GM21360 (cell line): ENCODE results near the gene GPI.
"Not testable (repeated sequence)": the region's sequence is repeated elsewhere in the genome, so short reads cannot be mapped to it uniquely, and the experiment has no call there.

Experiments
- ATAC-seq: cut with Tn5 transposase; IDR thresholded peaks from one replicate; pipeline ENCODE4 v1.9.1; 2021; ENCODE audit warnings: mild to moderate bottlenecking, moderate library complexity; ENCODE audit not compliant: unreplicated experiment

GPI gene

GRCh38 chr19:34364830-34365462 lies at the start of gene GPI:
TSS of gene GPI (plus strand) at chr19:34365196. CDS start at chr19:34365267, 71 bp downstream.
- peak; percentile 72 for ATAC-seq

- ATAC-seq, result no peak
These were observed 48.7 kb upstream of the GPI start for GRCh38 chr19:34316247-34316646.

- no peak for ATAC-seq
These were observed 48.2 kb upstream of the GPI start for GRCh38 chr19:34316741-34317301.

- ATAC-seq, result no peak
These were observed 47.6 kb upstream of the GPI start for GRCh38 chr19:34317311-34317927.

GRCh38 chr19:34319230-34319585 lies 45.8 kb upstream of the GPI start:
- no peak for ATAC-seq

GRCh38 chr19:34319785-34320184 lies 45.2 kb upstream of the GPI start:
- no peak for ATAC-seq

GRCh38 chr19:34320277-34320676 lies 44.7 kb upstream of the GPI start:
- no peak for ATAC-seq

GRCh38 chr19:34321735-34322134 lies 43.3 kb upstream of the GPI start:
- no peak for ATAC-seq

GRCh38 chr19:34323433-34324204 lies 41.4 kb upstream of the GPI start:
- no peak for ATAC-seq

- ATAC-seq, result no peak
These were observed 40.7 kb upstream of the GPI start for GRCh38 chr19:34324320-34324719.

GRCh38 chr19:34325181-34325580 lies 39.8 kb upstream of the GPI start:
- no peak for ATAC-seq

GRCh38 chr19:34325981-34326787 lies 38.8 kb upstream of the GPI start:
- no peak for ATAC-seq

GRCh38 chr19:34327851-34328250 lies 37.1 kb upstream of the GPI start:
- no peak for ATAC-seq

- ATAC-seq, result no peak
These were observed 36.0 kb upstream of the GPI start for GRCh38 chr19:34328982-34329381.

- ATAC-seq, result no peak
These were observed 34.9 kb upstream of the GPI start for GRCh38 chr19:34330116-34330515.

- not testable (repeated sequence) for ATAC-seq
These were observed 34.4 kb upstream of the GPI start for GRCh38 chr19:34330596-34330995.

GRCh38 chr19:34331596-34331995 lies 33.4 kb upstream of the GPI start:
- ATAC-seq, result not testable (repeated sequence)

- ATAC-seq, result no peak
These were observed 32.8 kb upstream of the GPI start for GRCh38 chr19:34332027-34332760.

GRCh38 chr19:34335914-34336313 lies 29.1 kb upstream of the GPI start:
- ATAC-seq, result no peak

GRCh38 chr19:34336781-34337271 lies 28.2 kb upstream of the GPI start:
- ATAC-seq, result no peak
